ENCODE measurements around the gene RENBP. TPM values are rescaled to one million over a fixed set of nuclear protein-coding genes. Genes with fewer than 3 reads are reported as not detected.
A peak's percentile ranks its signal among the peaks of the same experiment; 100 is the strongest.

RENBP gene
- total RNA-seq, 1 experiment from 2014 or later: 5.7 TPM

DNA sequence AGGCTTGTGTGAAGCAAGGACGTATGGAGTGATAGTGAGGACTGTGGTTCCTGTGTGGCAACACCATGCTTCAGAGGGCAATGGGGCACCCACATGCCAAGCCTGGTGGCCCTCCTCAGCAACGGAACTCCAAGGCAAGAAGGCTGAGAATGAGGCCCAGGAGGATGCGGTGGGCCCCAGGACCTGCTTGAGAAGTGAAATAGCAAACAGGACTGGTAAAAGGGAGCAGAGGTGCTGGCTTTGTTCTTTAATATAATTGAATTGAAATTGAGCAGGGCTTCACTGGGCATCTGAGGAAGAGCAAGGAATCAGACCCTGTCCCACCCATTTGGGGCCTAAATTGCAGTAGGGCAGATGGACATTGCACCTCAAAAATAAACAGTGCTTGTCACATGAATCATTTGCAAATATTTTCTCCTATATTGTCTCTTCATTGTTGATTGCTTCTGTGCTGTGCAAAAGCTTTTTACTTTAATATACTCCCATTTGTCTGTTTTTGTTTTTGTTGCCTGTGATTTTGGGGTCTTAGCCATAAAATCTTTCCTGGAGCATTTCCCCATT, 30.4 kb upstream of the RENBP start:
- no peak for TF ChIP-seq EZH2 (IDR thresholded peaks at IDR 0.05; ENCODE audit: borderline replicate concordance, low read depth, low read length, poor library complexity, severe bottlenecking)
- TF ChIP-seq, protein P1, sequence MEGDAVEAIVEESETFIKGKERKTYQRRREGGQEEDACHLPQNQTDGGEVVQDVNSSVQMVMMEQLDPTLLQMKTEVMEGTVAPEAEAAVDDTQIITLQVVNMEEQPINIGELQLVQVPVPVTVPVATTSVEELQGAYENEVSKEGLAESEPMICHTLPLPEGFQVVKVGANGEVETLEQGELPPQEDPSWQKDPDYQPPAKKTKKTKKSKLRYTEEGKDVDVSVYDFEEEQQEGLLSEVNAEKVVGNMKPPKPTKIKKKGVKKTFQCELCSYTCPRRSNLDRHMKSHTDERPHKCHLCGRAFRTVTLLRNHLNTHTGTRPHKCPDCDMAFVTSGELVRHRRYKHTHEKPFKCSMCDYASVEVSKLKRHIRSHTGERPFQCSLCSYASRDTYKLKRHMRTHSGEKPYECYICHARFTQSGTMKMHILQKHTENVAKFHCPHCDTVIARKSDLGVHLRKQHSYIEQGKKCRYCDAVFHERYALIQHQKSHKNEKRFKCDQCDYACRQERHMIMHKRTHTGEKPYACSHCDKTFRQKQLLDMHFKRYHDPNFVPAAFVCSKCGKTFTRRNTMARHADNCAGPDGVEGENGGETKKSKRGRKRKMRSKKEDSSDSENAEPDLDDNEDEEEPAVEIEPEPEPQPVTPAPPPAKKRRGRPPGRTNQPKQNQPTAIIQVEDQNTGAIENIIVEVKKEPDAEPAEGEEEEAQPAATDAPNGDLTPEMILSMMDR (conservative IDR thresholded peaks at IDR 0.05; ENCODE audit: low read depth, low read length): no peak
- no peaks in the 10 kb centered on the region for H3K27me3 ChIP-seq (replicated peaks; ENCODE audit: insufficient read depth, low read depth, low read length, poor library complexity)
- ChIA-PET CTCF (no interaction called here), POLR2A (ENCODE audit: low non-redundant PET) (no interaction called here)
- DNase-seq (ENCODE audit: low spot score): no peak
- BruUV-seq (replicated peaks): no TSS peak
- peaks cover 7% of the 10 kb centered on the region for H3K4me1 ChIP-seq (ENCODE audit: insufficient read depth, low read length, poor library complexity, severe bottlenecking)
- no peak overlapping the region for H3K4me3 ChIP-seq (ENCODE audit: low read depth, low read length, poor library complexity, severe bottlenecking)
- intact Hi-C loops (cut with micrococcal nuclease; ENCODE audit: unreplicated experiment): loop anchor here (10.0 kb wide), 1 partner anchor 420 kb away; the partner anchor contains the start of gene RPL10
- H3K27ac ChIP-seq (ENCODE audit: low read depth, low read length, poor library complexity, severe bottlenecking): peak overlapping the region; percentile 23
- H3K36me3 ChIP-seq (ENCODE audit: insufficient read depth, low read length, poor library complexity, severe bottlenecking): no peaks in the 10 kb centered on the region
- H3K9me3 ChIP-seq (ENCODE audit: low read depth, low read length, poor library complexity, severe bottlenecking): no peaks in the 10 kb centered on the region

DNA sequence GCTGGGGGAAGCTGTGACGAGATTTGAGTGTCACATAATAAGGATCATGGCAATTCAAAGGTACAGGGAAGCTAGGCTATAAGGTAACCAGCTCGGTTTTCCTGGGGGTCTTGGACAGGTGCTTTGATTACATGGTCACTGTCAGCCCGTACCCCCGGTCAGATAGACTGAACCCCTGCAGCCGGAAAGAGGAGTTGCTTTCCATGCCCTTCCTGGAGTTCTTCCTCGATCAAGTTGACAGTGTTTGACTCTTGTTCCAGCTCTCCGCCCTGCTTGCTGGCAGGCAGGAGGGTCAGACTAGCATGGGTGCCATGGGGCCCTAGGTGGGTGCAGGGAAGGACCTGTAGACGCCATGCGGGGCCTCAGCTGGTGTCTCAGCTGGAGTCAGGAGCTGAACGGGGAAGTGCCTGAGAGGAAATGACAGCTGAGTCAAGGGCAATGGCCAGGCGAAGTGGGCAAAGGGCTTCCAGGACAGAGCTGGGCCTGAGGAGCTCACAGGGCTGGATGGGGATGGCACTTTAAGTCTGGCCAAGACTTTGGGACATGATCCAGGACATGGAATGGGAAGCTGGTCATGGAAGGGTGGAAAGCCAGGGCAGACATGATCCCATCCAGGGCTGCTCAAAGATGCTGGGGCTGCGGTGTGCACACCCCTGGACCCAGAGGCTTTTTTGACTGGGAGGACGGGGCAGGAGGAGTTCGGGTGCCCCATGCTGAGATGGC, 29.7 kb upstream of the RENBP start:
- POLR2A ChIA-PET (ENCODE audit: low non-redundant PET): interaction anchor here (0.6 kb wide), 1 partner anchor 11 kb away, joined by 3 read pairs; no protein-coding TSS in a partner anchor
- intact Hi-C loops (cut with micrococcal nuclease; ENCODE audit: unreplicated experiment): loop anchor here (10.0 kb wide), 1 partner anchor 421 kb away; the partner anchor contains the start of gene RPL10

DNA sequence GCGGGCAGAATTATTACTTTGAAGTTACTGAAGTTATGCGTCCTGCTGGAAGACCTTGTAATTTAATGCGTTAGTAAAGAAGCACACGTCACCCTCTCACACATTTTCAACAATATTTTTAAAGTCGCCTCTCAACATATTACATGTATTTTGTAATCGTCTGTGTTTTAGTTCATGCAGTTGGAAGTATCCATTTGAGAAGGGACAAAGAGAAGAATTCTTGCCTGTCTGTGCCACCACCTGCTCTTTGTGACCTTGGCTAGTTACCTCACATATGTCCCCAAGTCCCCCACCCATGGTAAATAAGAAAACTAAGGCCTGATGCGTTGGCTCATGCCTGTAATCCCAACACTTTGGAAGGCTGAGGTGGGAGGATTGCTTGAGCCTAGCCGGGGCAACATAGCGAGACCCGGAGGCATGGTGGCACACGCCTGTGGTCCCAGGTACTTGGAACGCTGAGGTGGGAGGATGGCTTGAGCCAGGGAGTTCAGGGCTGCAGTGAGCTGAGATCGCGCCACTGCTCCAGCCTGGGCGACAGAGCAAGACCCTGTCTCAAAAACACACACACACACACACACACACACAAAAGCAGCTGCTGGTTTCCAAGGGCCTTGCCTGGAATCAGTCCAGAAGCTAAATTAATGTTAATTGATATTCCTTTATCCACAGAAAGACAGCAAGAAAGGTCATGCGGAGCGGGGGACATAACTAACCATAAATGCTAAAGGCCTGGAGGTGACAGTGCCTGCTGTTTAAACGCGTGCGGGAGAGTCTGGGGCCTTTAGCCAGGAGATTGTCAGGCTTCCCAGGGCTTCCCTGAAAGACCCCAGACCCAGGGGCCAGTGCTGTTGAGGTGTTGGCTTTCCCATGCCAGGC, 28.9 kb upstream of the RENBP start:
- intact Hi-C loops (cut with micrococcal nuclease; ENCODE audit: unreplicated experiment): loop anchor here (10.0 kb wide), 1 partner anchor 421 kb away; the partner anchor contains the start of gene RPL10
- H3K9me3 ChIP-seq (ENCODE audit: low read depth, low read length, poor library complexity, severe bottlenecking): no peaks in the 10 kb centered on the region
- H3K4me1 ChIP-seq (ENCODE audit: insufficient read depth, low read length, poor library complexity, severe bottlenecking): peaks cover 7% of the 10 kb centered on the region
- DNase-seq (ENCODE audit: low spot score): no peak
- CTCF ChIA-PET: no interaction called here
- POLR2A ChIA-PET (ENCODE audit: low non-redundant PET): interaction anchor here (0.6 kb wide), 1 partner anchor 10 kb away, joined by 3 read pairs; no protein-coding TSS in a partner anchor
- H3K4me3 ChIP-seq (ENCODE audit: low read depth, low read length, poor library complexity, severe bottlenecking): peak overlapping the region; percentile 86
- TSS peak; percentile 72 for BruUV-seq (replicated peaks)
- TF ChIP-seq, protein P1 (conservative IDR thresholded peaks at IDR 0.05; ENCODE audit: low read depth, low read length): no peak
- no peak for TF ChIP-seq EZH2 (IDR thresholded peaks at IDR 0.05; ENCODE audit: borderline replicate concordance, low read depth, low read length, poor library complexity, severe bottlenecking)
- no peaks in the 10 kb centered on the region for H3K36me3 ChIP-seq (ENCODE audit: insufficient read depth, low read length, poor library complexity, severe bottlenecking)
- no peaks in the 10 kb centered on the region for H3K27me3 ChIP-seq (replicated peaks; ENCODE audit: insufficient read depth, low read depth, low read length, poor library complexity)
- H3K27ac ChIP-seq (ENCODE audit: low read depth, low read length, poor library complexity, severe bottlenecking): peak overlapping the region; percentile 99

More for the DNA sequence above, 29.7 kb upstream of the RENBP start:
- Histone ChIP-seq H3K27ac (ENCODE audit: low read depth, low read length, poor library complexity, severe bottlenecking) (peak overlapping the region; percentile 99), H3K4me1 (ENCODE audit: insufficient read depth, low read length, poor library complexity, severe bottlenecking) (peaks cover 7% of the 10 kb centered on the region), H3K9me3 (ENCODE audit: low read depth, low read length, poor library complexity, severe bottlenecking) (no peaks in the 10 kb centered on the region), H3K4me3 (ENCODE audit: low read depth, low read length, poor library complexity, severe bottlenecking) (peak overlapping the region; percentile 86), H3K36me3 (ENCODE audit: insufficient read depth, low read length, poor library complexity, severe bottlenecking) (no peaks in the 10 kb centered on the region), H3K27me3 (replicated peaks; ENCODE audit: insufficient read depth, low read depth, low read length, poor library complexity) (no peaks in the 10 kb centered on the region)
- DNase-seq (ENCODE audit: low spot score): no peak
- TF ChIP-seq, protein P1 (conservative IDR thresholded peaks at IDR 0.05; ENCODE audit: low read depth, low read length): no peak
- no peak for TF ChIP-seq EZH2 (IDR thresholded peaks at IDR 0.05; ENCODE audit: borderline replicate concordance, low read depth, low read length, poor library complexity, severe bottlenecking)
- BruUV-seq (replicated peaks): no TSS peak
- CTCF ChIA-PET: no interaction called here

Measured in A673 (cell line).